Esophagus muscularis mucosa (tissue), 4 donors: Measurements from ENCODE around the gene PHLDA1. TPM values are rescaled to one million over a fixed set of nuclear protein-coding genes. Genes with fewer than 3 reads are reported as not detected.

ENCODE experiments used
- DNase-seq: peaks from one replicate; pipeline ENCODE4 v3.0.0-alpha.2; 2017; ENCODE audit errors: extremely low spot score
- H3K27ac ChIP-seq, 4 donors: fragments of 200-600 bp; sonication (generic); replicated peaks in 1 of 4; 1 replicate in 3 of 4; 2 replicates in 1 of 4; pipeline ENCODE4 v1.5.1; 2016 to 2019; ENCODE audit warnings: mild to moderate bottlenecking in 1 of 4
- H3K27me3 ChIP-seq, 4 donors: fragments of 200-600 bp; sonication (generic); one replicate each; pipeline versions ENCODE4 v1.5.1 to v1.6.0; 2016 to 2019
- H3K36me3 ChIP-seq, 4 donors: fragments of 200-600 bp; sonication (generic); one replicate each; pipeline ENCODE4 v1.5.1; 2016 to 2019
- H3K4me1 ChIP-seq, 4 donors: fragments of 200-600 bp; sonication (generic); one replicate each; pipeline ENCODE4 v1.5.1; 2016 to 2019
- H3K4me3 ChIP-seq, 4 donors: fragments of 200-600 bp; sonication (generic); 1 replicate in 2 of 4; 2 replicates in 2 of 4; pipeline ENCODE4 v1.5.1; 2016 to 2019; ENCODE audit warnings: mild to moderate bottlenecking in 4 of 4, moderate library complexity in 1 of 4
- H3K9me3 ChIP-seq, 4 donors: fragments of 200-600 bp; sonication (generic); 1 replicate in 3 of 4; 2 replicates in 1 of 4; pipeline ENCODE4 v1.5.1; 2016 to 2019
- CTCF ChIP-seq, 3 experiments: fragments of 200-600 bp in 2 of 3; fragments of 450-650 bp in 1 of 3; sonication (generic) in 2 of 3; IDR thresholded peaks; one replicate each; pipeline ENCODE4 v1.5.1; 2017 to 2019; ENCODE audit warnings: antibody characterized with exemption in 3 of 3, mild to moderate bottlenecking in 2 of 3, moderate library complexity in 1 of 3
- EP300 ChIP-seq: sonication (generic); formaldehyde crosslinking; IDR thresholded peaks from one replicate; pipeline ENCODE4 v1.6.1; 2017; ENCODE audit warnings: antibody characterized with exemption
- POLR2A ChIP-seq: fragments of 450-650 bp; IDR thresholded peaks from one replicate; pipeline ENCODE4 v1.6.1; 2017; ENCODE audit warnings: antibody characterized with exemption, moderate library complexity, mild to moderate bottlenecking, low read depth
- POLR2AphosphoS5 ChIP-seq, 2 donors: sonication (generic); formaldehyde crosslinking; IDR thresholded peaks; one replicate each; pipeline ENCODE4 v1.6.1; 2017; ENCODE audit warnings: antibody characterized with exemption in 2 of 2
- WGBS: methylation state at CpG from one replicate; pipeline ENCODE4 v1.1.5; 2018; 5-methylcytosine and 5-hydroxymethylcytosine counted together
- intact Hi-C: fragments of 100-400 bp; cut with DNase I; formaldehyde crosslinking; loops from one replicate; pipeline ENCODE4 v1.15.1; 2023
- total RNA-seq, 4 donors: library from RNA; depleted of rRNA; stranded (reverse); fragments of >200 nt; gene quantifications; one replicate each; pipeline versions ENCODE4 v1.1.0 to v1.2.1, GENCODE V29; 2016

PHLDA1 gene
- total RNA-seq, 4 donors from 2014 or later: 5.0 to 25.3 (median 6.1) TPM

GRCh38 chr12:76035045-76035444 is 3.5 kb upstream of the PHLDA1 start:
- H3K9me3 ChIP-seq: no peaks in the 10 kb centered on the region
- no peaks in the 10 kb centered on the region for H3K36me3 ChIP-seq
- intact Hi-C loops: loop anchor here (10.0 kb wide), 1 partner anchor 310 kb away; no protein-coding TSS in a partner anchor
- H3K4me1 ChIP-seq: peaks cover 0 to 31% (median 25%) of the 10 kb centered on the region in 4 donors
- no peak overlapping the region for H3K4me3 ChIP-seq
- DNase-seq: no peak
- H3K27me3 ChIP-seq: no peaks in the 10 kb centered on the region
- no peak overlapping the region for H3K27ac ChIP-seq
- WGBS: 92% methylated on average over 3 of the region's 3 CpGs
- TF ChIP-seq CTCF (IDR thresholded peaks at IDR 0.05): no peak
- no peak for TF ChIP-seq EP300
- TF ChIP-seq POLR2AphosphoS5 (IDR thresholded peaks at IDR 0.05): no peak
- no peak for TF ChIP-seq POLR2A

GRCh38 chr12:76033081-76034011 is 1.8 kb upstream of the PHLDA1 start:
- DNase-seq: no peak
- peak overlapping the region; percentile 93 to 97 (median 96) for H3K27ac ChIP-seq
- intact Hi-C loops: loop anchor here (5.0 to 10.0 kb wide), 3 partner anchors 56 to 314 kb away; partner anchors contain the start of gene BBS10
- H3K9me3 ChIP-seq: no peaks in the 10 kb centered on the region
- TF ChIP-seq POLR2A: no peak
- TF ChIP-seq POLR2AphosphoS5 (IDR thresholded peaks at IDR 0.05): no peak
- no peak for TF ChIP-seq CTCF (IDR thresholded peaks at IDR 0.05)
- no peak for TF ChIP-seq EP300
- peak overlapping the region in 3 of 4 donors; percentile 68 to 86 (median 76) for H3K4me3 ChIP-seq
- H3K4me1 ChIP-seq: peaks cover 0 to 47% (median 36%) of the 10 kb centered on the region in 4 donors
- H3K36me3 ChIP-seq: no peaks in the 10 kb centered on the region
- H3K27me3 ChIP-seq: no peaks in the 10 kb centered on the region
- WGBS: 84% methylated on average over 5 of the region's 5 CpGs

GRCh38 chr12:76032043-76032981 is 736 bp upstream of the PHLDA1 start:
- peak overlapping the region; percentile 68 to 86 (median 80) for H3K4me3 ChIP-seq
- intact Hi-C loops: loop anchor here (5.0 to 10.0 kb wide), 3 partner anchors 55 to 315 kb away; partner anchors contain the start of gene BBS10
- H3K4me1 ChIP-seq: peaks cover 0 to 45% (median 37%) of the 10 kb centered on the region in 4 donors
- no peaks in the 10 kb centered on the region for H3K27me3 ChIP-seq
- no peaks in the 10 kb centered on the region for H3K36me3 ChIP-seq
- H3K9me3 ChIP-seq: no peaks in the 10 kb centered on the region
- TF ChIP-seq CTCF (IDR thresholded peaks at IDR 0.05) (no peak), EP300 (no peak), POLR2A (no peak), POLR2AphosphoS5 (IDR thresholded peaks at IDR 0.05) (no peak)
- DNase-seq: peak; percentile 93
- 11% methylated on average over 39 of the region's 58 CpGs for WGBS
- H3K27ac ChIP-seq: peak overlapping the region; percentile 93 to 97 (median 96)

- Histone ChIP-seq H3K9me3 (no peaks in the 10 kb centered on the region), H3K4me1 (peaks cover 0 to 37% (median 36%) of the 10 kb centered on the region in 4 donors), H3K27me3 (no peaks in the 10 kb centered on the region), H3K36me3 (no peaks in the 10 kb centered on the region), H3K27ac (peak overlapping the region; percentile 93 to 97 (median 96)), H3K4me3 (peak overlapping the region; percentile 68 to 86 (median 80))
- DNase-seq: no peak
- intact Hi-C loops: loop anchor here (5.0 to 10.0 kb wide), 3 partner anchors 54 to 316 kb away; partner anchors contain the start of gene BBS10
- no CpG with 5 or more reads among the region's 26 CpGs for WGBS
- TF ChIP-seq POLR2AphosphoS5 (IDR thresholded peaks at IDR 0.05): no peak
- TF ChIP-seq EP300: no peak
- no peak for TF ChIP-seq CTCF (IDR thresholded peaks at IDR 0.05)
- no peak for TF ChIP-seq POLR2A
These were observed 529 bp downstream of the PHLDA1 start for GRCh38 chr12:76031081-76031413.
